Psoas muscle (tissue), 8 donors: Measurements from ENCODE around the gene SYNDIG1. TPM values are rescaled to one million over a fixed set of nuclear protein-coding genes. Genes with fewer than 3 reads are reported as not detected.

Experiments
- ATAC-seq, 4 donors: fragments of 200-7000 bp; cut with Tn5 transposase; one replicate each; pipeline ENCODE4 v1.9.1; 2020; ENCODE audit warnings: moderate library complexity in 3 of 4, mild to moderate bottlenecking in 2 of 4
- DNase-seq, 2 donors: peaks; one replicate each; pipeline ENCODE4 v3.0.0-alpha.2; 2020
- H3K27ac ChIP-seq: fragments of 200-600 bp; one replicate; pipeline ENCODE4 v1.8.0; 2022
- H3K27me3 ChIP-seq, 3 donors: fragments of 200-600 bp in 1 of 3; one replicate each; pipeline versions ENCODE4 v1.6.1 to v1.8.0; 2013 to 2022; ENCODE audit warnings: low read length in 2 of 3, mild to moderate bottlenecking in 2 of 3, moderate library complexity in 1 of 3; ENCODE audit not compliant: insufficient read depth in 3 of 3
- H3K36me3 ChIP-seq, 2 donors: fragments of 200-600 bp in 1 of 2; one replicate each; pipeline versions ENCODE4 v1.6.1 to v1.8.0; 2013 to 2022; ENCODE audit warnings: low read depth in 1 of 2, mild to moderate bottlenecking in 1 of 2, moderate library complexity in 1 of 2; ENCODE audit not compliant: insufficient read depth in 1 of 2
- H3K4me1 ChIP-seq: fragments of 200-600 bp; one replicate; pipeline ENCODE4 v1.8.0; 2022
- H3K4me3 ChIP-seq: fragments of 200-600 bp; one replicate; pipeline ENCODE4 v1.8.0; 2022; ENCODE audit warnings: mild to moderate bottlenecking
- H3K9me3 ChIP-seq: fragments of 200-600 bp; one replicate; pipeline ENCODE4 v1.8.0; 2022
- CTCF ChIP-seq: fragments of 200-600 bp; IDR thresholded peaks from one replicate; pipeline ENCODE4 v1.8.0; 2022; ENCODE audit warnings: antibody characterized with exemption
- WGBS, 3 donors: extraction: QIAGEN DNeasy Blood & Tissue Kit; methylation state at CpG; one replicate each; pipeline versions ENCODE4 v1.1.6 to v1.1.7; 2013; 5-methylcytosine and 5-hydroxymethylcytosine counted together
- intact Hi-C, 2 donors: fragments of 100-400 bp; cut with DNase I; formaldehyde crosslinking; loops; one replicate each; pipeline versions ENCODE4 v1.11.0 to v1.14.2; 2022
- polyA plus RNA-seq, 3 donors: library from polyadenylated mRNA; stranded (reverse); fragments of 200-250 nt; gene quantifications; one replicate each; pipeline ENCODE4 v1.2.3, GENCODE V29; 2013
- total RNA-seq, 4 donors: library from RNA; stranded (reverse); fragmentation: NEBNext Ultra II Directional in 2 of 4; extraction: Animal tissue kit (Norgen Biotek cat#: 25700) in 2 of 4; gene quantifications; one replicate each; pipeline versions ENCODE4 v1.2.1 to v1.2.4, GENCODE V29; 2021 to 2023
- donor health status: healthy with polysubstance abuse.
- donor health status: DM: no; HTN: no; CAD: no; lungs with moderate emphysema.
- donor health status: Bipolar disorder and iron deficiency.
- donor health status: healthy.
- donor health status: DM: yes; HTN: yes; CAD: no.
- donor health status: DM: no; HTN: no; CAD: no.
- donor health status: DM: no; HTN: no; CAD: no.
- donor health status: DM: yes; HTN: yes; CAD: no.

Gene SYNDIG1
- total and polyA plus RNA-seq, 7 donors, result 0.03 to 0.10 TPM; not detected in 5

- H3K27me3 ChIP-seq, result no peaks in the 10 kb centered on the region
- intact Hi-C loops, result no loop called here
Measured at GRCh38 chr20:24487648-24488047, 18.2 kb downstream of the SYNDIG1 start.

GRCh38 chr20:24488064-24488799 lies 18.8 kb downstream of the SYNDIG1 start:
- intact Hi-C loops, result no loop called here

More at GRCh38 chr20:24487648-24488047, 18.2 kb downstream of the SYNDIG1 start:
- WGBS, 3 donors, result 60 to 75% (median 63%) methylated on average over 7 of the region's 7 CpGs
- TF ChIP-seq CTCF, result no peak
- DNase-seq (no peak), ATAC-seq (no peak)
- H3K4me3 ChIP-seq, result no peak overlapping the region
- no peaks in the 10 kb centered on the region for H3K4me1 ChIP-seq
- no peak overlapping the region for H3K27ac ChIP-seq
- H3K36me3 ChIP-seq, result no peaks in the 10 kb centered on the region
- no peaks in the 10 kb centered on the region for H3K9me3 ChIP-seq

GRCh38 chr20:24488800-24489175 lies 19.4 kb downstream of the SYNDIG1 start:
- DNase-seq, result no peak
- H3K27me3 ChIP-seq, result no peaks in the 10 kb centered on the region
- intact Hi-C loops, result no loop called here
- no peaks in the 10 kb centered on the region for H3K4me1 ChIP-seq
- no peaks in the 10 kb centered on the region for H3K36me3 ChIP-seq
- WGBS, 3 donors, result 94 to 95% (median 95%) methylated on average over 6 of the region's 6 CpGs
- no peak overlapping the region for H3K4me3 ChIP-seq
- H3K27ac ChIP-seq, result no peak overlapping the region
- no peak for TF ChIP-seq CTCF
- ATAC-seq, result no peak
- H3K9me3 ChIP-seq, result no peaks in the 10 kb centered on the region

More at GRCh38 chr20:24488064-24488799, 18.8 kb downstream of the SYNDIG1 start:
- Histone ChIP-seq H3K9me3 (no peaks in the 10 kb centered on the region), H3K4me3 (no peak overlapping the region), H3K27ac (no peak overlapping the region), H3K4me1 (no peaks in the 10 kb centered on the region), H3K27me3 (no peaks in the 10 kb centered on the region), H3K36me3 (no peaks in the 10 kb centered on the region)
- no peak for ATAC-seq
- no peak for DNase-seq
- TF ChIP-seq CTCF, result no peak
- WGBS, 3 donors, result 71 to 73% (median 72%) methylated on average over 11 of the region's 11 CpGs

GRCh38 chr20:24489193-24489592 lies 19.8 kb downstream of the SYNDIG1 start:
- Histone ChIP-seq H3K36me3 (no peaks in the 10 kb centered on the region), H3K4me1 (no peaks in the 10 kb centered on the region), H3K4me3 (no peak overlapping the region), H3K27me3 (no peaks in the 10 kb centered on the region), H3K27ac (no peak overlapping the region), H3K9me3 (no peaks in the 10 kb centered on the region)
- ATAC-seq, result no peak
- no peak for TF ChIP-seq CTCF
- DNase-seq, result no peak
- intact Hi-C loops, result no loop called here
- WGBS, 3 donors, result 89 to 94% (median 91%) methylated on average over 5 of the region's 5 CpGs
